ENCODE results near the gene DDX39B.

The DDX39B gene

DNA sequence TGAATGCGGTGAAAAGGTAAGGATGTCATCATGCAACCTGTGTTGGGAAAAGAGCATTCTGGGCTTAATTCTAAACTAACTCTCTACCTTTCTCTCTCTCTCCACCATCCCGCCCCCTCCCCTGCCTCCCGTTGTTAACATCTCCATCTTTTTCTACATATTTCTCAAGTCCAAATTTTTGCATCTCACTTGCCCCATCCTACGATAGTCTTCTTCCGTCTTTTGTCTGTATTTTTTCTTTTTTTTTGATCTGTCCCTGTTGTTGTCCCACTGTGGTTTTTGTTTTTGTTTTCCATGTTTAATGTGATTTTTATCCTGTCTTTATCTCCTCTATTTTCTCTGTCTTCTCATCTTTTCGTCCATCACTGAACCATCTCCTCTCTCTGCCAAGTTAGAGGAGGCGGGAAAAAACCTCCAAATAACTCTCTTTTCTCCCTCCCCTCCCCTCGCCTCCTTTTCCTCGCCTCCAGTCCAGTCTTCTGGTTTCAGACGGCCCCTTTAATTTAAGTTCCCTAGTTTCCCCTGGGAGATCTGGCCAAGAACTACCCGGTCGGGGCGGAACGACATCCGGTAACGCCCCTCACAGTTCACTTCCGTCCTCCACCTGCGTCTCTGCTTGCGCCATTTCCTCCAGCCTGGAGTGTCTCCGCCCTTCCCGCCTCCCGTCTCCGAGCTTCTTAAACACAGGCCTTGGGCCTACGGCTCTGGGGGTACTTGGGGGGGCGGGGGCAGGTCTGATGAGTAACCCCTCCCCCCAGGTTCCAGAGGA lies 5.3 kb upstream of the DDX39B start, which contains the start of gene NFKBIL1:
TSS of gene NFKBIL1 (plus strand) at position 651 of the 769 bp plus-strand sequence. CDS start at position 738, 87 bp downstream.
- DNase-seq = peak; percentile 87

DNA sequence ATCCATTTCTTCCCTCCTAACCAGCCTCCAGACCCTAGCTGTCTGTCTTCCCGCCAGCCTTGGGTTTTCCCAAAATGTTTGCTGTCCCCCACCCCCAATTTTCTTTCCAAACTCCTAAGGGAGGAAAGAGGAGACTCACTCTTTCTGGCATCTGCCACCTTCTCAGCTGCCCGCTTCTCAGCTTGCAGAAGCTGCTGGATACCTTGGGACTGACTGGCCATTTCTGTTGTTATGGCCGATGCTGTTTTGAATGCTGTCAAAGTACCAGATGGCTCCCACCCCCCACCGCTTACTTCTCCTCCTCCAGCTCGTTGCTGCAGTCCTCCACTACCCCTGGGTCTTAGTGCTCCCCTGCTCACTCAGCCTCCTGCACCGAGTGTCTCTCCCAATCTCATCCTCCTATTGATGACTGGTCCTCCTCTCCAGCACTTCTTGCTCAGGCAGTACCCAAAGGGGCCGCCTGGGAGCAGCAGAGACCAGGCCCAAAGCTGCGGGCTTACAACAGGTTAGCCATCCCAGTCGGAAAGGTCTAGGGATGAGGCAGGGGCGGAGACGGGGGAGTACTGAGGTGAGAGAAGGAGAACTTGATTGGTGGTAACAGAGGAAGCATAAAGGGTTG lies 4.6 kb upstream of the DDX39B start, which contains the start of gene ATP6V1G2:
TSS of gene ATP6V1G2 (minus strand) at position 270 of the 619 bp plus-strand sequence. CDS start at position 221, 49 bp downstream.
- DNase-seq = peak; percentile 89

DNA sequence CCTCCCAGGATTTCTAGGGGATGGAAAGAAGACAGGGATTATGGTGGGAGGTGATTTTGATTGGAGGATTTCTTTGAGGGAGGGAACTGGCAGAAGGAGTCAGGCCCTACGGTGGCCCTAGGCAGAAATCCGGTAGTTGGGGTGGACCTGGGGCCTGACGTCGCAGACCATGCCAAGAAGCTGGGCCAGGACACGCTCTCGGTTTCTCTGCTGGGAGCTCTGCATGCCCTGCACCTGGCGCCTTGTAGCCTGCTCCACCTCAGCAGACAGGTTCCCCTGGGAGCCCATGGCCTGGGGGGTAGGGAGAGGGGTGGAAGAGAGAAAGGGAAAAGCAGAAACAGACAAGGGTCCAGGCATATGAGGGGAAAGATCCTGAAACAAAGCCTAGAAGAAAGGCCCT lies 3.5 kb upstream of the DDX39B start:
- DNase-seq = no peak

- no peak for DNase-seq
Measured at GRCh38 chr6:31544676-31545075, 2.9 kb upstream of the DDX39B start.

DNA sequence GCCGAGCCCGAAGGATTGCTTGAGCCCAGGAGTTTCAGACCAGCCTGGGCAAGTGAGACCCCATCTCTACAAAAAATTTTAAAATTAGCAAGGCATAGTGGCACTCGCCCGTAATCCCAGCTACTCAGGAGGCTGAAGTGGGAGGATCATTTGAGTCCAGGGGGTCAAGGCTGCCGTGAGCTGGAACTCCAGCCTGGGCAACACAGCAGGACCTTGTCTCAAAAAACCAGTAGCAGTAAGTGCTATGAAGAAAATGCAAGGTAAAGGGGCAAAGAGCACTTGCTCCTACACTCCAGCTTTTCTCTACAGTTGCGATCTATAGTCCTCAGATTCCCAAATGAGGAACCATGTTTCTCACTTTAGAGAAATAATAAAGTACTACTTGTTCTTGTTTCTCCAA lies 1.8 kb upstream of the DDX39B start:
- DNase-seq = no peak

DNA sequence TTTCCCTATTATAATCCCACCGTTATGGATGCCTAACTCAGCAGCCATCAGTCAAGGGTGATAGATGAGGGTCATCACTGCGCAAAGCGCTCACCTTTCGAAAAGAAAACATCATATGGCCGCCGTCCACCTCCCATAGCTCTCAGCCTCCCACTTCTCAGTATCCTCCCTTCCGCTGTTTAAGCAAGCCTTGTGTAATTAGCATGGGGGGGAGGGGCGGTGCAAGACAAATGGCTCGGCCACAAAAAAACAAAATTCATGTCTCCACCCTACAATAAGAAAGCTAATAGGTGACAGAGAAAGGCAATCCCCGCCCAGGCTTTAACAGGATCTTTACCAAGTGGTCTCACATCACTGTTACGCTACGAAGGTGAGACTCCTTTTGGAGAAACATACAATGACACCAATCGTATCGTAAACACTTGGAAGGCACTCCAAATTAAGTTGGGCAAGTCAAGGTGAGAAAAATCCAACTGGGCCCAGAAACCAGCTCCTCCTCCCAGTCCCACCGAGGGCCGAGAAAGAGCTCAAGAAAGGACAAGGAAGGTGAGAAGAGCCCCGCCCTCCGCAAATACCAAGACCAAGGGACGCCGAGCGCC lies 645 bp downstream of the DDX39B start:
- DNase-seq = peak; percentile 67

GRCh38 chr6:31540640-31541039 lies 1.2 kb downstream of the DDX39B start:
- DNase-seq = no peak

- DNase-seq = no peak
Measured at GRCh38 chr6:31538805-31539400, 2.9 kb downstream of the DDX39B start.

DNA sequence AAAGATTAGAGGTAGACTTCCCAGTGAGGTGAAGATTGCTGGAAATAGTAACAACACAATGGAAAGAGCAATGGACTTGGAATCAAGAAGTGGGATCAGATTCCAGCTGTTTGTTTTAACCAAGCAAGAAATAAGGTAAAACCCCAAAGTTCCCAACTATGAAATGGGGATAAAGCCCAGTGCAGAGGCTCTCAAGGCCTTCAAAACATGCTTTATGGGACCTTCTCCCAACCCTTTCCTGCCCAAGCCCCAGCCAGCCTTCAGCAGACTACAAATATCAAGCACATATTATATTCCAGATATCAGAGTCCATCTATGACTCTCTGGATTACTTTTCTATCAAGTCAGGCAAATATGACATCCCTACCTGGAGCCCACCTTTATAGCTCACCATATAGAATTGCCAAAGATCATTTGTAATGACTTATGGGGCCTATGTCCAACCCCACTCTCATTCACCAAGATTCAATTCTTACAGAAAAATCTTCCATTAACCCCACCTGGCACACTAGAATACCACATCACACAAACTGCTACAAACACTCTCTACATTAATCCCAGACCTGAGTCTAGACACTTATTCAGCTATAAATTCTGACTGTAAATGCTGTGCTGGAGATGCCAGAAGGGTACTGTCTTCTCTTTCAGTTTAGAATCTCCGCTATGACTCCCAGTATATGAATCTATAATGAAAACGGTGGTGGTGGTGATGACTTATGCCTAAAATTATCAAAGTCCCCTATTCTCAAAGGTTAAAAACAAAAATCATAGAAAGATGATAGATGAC lies 6.1 kb downstream of the DDX39B start:
- DNase-seq = no peak

DNA sequence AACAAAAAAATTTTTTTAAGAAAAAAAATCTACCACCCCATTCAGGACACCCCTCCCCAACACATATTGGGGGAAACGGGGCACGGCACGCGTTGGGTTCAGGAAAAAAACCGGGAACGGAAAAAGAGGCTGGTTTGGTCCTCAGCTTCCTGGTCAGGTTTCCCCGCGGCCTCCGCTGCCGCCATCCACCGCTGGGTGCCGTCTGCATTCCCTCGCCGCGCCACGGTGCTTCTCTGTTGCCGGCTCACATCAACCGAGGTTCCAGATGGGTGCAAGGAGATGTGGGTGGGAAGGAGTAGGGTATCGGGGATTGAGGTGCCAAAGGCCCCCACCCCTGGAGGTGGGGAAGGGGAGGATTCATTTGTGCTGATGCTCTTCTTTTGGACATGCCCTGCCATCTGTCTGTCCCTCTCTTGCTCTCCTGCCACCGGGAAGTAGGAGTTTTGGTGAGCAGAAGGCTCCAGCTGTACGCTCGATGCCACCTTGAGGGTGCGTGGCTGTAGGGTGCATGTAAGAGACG lies 7.2 kb downstream of the DDX39B start:
- no peak for DNase-seq

- DNase-seq = no peak
Measured at GRCh38 chr6:31534011-31534410, 7.8 kb downstream of the DDX39B start.

DNA sequence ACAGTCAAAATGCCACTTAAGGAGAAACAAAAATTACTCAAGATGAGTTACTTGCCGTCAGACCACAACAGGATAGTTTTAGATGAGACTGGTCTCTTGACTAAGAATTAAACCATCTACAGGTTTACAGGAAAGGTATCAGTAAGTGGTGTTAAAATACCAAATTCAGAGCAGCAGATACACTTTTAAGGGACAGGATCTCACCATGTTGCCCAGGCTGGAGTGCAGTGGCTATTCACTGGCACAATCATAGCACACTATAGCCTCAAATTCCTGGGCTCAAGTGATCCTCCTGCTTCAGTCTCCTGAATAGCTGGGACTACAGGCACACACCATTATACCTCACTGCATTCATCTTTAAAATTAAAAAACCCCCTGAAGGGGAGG lies 8.4 kb downstream of the DDX39B start:
- DNase-seq = no peak

DNA sequence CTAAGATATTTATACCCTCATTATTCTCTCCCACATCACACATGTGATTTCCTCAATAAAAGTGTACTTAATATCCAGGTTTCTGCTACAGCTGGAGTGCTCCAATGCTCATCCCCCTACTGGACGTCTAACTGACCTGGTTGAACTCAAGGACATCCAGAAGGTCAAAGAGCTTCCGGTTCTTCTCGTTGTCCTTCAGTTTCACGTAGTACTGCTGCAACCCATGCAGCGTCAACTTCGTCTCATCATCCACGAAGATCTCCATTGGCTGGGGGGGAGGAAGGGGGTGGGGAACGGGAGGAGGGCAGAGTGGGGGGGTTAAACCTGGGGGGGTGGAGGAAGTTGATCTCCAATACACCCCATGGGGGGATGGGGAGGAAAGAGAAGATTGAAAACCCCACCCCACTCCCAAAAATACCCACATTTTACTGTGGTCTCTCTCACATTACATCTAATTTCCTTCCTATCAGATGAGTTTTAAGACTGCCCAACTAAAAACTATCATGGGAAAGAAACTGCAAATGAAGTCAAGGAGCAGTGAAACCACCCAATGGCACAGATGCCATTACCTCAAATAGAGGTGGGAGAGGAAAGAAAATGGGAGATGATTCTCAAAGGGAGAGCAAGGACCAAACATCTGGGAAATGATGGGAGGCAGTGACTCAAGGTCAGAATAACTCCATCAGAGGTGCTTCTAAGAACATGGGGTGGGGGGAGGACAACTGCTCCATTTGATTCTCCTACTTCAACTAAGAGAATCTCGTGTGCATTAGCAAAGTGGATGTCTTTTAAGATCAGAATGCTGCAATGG lies 9.0 kb downstream of the DDX39B start:
- no peak for DNase-seq

GRCh38 chr6:31531771-31532643 lies 9.8 kb downstream of the DDX39B start:
- no peak for DNase-seq

DNA sequence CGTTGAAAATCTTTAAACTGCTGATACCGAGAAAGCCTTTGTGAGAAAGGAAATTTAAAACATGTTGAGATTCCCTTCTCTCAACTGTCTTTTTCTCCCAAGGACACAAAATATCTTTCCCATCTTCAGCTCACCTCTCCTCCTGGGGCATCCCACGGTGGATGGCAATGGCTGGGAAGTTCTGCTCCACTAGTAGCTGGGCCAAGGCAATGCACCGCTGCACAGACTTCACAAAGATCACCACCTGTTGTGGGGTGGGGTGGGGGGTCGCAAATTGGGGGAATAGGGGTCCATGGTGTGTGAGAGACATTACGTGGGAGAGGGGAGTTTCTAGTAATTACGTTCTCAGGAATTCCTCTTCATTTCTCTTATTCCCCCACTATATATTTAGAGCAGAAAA lies 10.6 kb downstream of the DDX39B start:
- DNase-seq = no peak

- DNase-seq = no peak
Measured at GRCh38 chr6:31530659-31531058, 11.1 kb downstream of the DDX39B start.

DNA sequence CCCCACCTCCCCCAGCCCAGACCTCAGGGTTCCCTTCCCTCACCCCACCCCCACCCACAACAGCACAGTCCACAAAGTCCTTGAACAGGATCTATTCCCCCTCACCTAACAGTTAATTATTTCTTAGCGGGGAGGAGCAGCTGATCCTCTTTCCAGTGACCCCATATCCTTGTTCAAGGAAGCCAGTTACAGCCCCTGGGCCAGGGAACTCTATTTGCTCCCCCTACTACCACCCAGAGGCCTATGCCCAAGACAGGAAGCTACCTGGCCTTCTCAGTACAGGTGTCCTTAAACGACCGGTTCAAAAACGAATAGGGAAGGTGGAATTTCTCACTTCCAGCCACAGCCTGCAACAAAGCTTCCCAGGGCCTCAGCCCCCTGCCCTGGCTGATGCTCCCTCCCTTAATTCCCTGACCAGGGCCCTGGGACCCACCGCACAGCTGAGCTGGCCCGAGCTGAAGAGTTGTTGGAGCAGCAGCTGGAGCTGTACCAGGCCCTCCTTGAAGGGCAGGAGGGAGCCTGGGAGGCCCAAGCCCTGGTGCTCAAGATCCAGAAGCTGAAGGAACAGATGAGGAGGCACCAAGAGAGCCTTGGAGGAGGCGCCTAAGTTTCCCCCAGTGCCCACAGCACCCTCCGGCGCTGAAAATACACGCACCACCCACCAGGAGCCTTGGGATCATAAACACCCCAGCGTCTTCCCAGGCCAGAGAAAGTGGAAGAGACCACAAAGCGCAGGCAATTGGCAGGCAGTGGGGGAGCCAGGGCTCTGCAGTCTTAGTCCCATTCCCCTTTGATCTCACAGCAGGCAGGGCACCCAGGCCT lies 12.3 kb downstream of the DDX39B start:
- no peak for DNase-seq

DNA sequence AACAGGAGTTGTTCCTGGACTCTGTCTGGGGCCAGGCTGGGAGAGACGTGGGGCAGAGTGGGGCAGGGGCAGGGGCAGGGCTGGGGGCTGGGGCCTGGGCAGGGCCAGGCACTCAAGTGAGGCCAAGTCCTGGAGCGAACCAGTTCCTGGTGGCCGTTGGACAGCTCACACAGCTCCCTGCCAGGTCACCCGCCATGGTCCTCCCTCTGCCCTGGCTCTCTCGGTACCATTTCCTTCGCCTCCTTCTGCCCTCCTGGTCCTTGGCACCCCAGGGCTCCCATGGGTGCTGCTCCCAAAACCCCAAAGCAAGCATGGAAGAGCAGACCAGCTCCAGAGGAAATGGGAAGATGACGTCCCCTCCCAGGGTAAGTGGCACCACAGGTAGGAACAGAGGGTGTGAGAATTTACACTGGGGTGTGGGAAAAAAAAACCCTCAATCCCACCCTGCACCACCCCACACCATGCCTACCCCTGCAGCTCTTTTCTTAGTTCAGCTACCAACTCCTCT lies 12.9 kb downstream of the DDX39B start, which contains the start of gene MCCD1:
TSS of gene MCCD1 (plus strand) at position 142 of the 508 bp plus-strand sequence. CDS start at position 195, 53 bp downstream.
- DNase-seq = no peak

DNA sequence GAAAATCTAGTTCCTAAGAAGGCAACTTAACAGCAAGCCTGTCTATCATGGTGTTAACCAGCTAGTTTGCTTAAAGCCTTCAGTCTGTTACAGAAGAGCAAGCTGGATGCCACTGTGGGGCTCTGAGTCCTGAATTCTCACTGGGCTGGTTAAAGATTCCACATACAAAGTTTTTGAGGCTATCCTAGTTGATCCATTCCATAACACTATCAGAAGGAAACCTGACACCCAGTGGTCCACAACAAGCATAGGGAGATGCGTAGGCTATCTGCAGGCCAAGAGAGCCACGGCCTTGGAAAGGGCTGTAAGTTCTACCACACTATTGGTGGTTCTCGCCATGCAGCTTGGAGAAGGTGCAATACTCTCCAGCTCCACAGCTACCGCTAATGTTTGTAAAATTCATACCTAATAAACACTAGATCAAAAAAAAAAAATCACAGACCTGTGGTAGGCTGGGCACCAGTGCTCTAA lies 13.5 kb downstream of the DDX39B start:
- DNase-seq = no peak
